ENCODE results near the gene FRS2. TPM values are rescaled to one million over a fixed set of nuclear protein-coding genes. Genes with fewer than 3 reads are reported as not detected.
A peak's percentile ranks its signal among the peaks of the same experiment; 100 is the strongest.

FRS2 gene
- total RNA-seq, 1 donor from 2014 or later = 17.4 TPM

DNA sequence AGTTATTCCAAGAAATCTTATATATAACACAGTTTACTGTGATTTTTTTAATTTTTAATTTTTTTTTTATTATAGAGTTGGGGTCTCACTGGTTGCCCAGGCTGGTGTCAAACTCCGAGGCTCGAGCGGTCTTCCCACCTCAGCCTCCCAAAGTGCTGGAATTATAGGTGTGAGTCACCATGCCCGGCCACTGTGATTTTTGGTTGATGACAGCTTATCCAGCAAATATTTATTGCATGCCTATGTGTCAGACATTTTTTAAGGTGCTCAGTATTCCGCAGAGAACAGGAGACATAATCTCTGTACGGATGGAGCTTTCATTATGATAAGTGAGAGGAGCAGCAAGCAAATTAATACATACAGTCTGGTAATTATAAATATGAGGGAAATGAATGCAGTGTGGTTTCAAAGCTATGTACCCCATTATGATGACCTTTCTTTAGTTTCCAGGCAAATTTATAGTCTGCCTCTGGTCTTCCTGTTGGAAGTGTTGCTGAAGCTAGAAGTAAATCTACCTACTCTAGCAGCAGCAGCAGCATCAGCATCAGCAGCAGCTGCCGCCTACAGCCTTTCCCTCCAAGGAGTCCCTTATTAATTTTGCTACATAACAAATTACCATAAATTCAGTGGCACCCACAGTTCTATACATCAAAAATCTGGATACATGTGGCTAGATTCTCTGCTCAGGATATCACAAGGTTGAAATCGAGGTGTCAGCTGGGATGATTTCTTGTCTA, 32.3 kb downstream of the FRS2 start:
- DNase-seq = no peak

DNA sequence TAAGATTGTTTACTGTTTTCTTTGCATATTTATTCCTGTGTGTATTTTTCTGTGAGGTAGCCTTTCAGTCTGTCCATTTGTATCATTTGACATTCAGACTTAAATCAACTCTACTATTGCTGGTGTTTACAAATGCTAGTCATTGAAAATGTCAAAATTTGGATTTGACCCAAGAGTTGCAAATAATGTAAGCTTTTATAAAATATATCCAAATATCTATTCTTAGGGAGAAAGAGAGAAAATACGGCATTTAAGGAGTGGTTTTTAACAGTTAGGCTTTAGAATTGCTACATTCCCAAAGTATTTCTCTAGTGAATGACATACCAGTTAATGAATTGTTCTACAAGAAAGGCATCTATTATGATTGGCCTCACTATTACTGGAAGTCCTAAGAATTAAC, 37.9 kb downstream of the FRS2 start:
- no peak for DNase-seq

DNA sequence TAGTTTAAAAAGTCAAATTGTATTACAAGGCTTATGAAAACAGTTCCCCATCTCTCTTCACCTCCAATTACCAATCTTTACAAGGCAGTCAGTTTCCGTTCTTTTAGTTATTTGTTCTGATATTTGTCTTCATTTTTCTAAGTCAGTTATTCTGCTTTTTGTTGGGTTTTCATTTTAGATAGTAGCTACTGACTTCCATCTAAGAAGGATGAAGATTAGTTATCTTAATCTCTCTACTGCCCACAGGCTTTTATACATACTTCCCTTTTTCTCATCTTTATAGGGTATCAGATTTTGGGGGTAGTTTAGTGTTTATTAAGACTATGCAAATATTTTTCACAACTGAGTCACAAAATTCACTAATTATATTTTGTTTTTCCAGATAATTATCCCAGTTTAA, 38.4 kb downstream of the FRS2 start:
- no peak for DNase-seq

DNA sequence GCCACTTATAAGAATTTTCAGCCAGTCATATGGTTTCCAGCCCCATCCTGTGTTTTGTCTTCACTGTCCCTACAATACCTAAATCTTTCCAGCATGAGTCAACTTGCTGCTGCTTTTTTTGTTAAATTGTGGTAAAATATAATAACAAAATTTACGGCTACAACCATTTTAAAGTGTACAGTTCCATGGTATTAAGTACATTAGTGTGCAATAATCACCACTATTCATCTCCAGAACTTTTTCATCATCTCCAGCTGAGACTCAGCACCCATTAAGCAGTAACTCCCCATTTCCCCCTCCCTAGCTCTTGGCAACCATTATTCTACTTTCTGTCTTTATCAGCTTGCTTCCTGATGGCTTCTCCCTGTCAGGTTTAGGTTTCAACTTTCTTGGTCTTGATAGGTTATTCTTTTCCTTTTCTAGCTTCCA, 39.1 kb downstream of the FRS2 start:
- DNase-seq = peak; percentile 17

DNA sequence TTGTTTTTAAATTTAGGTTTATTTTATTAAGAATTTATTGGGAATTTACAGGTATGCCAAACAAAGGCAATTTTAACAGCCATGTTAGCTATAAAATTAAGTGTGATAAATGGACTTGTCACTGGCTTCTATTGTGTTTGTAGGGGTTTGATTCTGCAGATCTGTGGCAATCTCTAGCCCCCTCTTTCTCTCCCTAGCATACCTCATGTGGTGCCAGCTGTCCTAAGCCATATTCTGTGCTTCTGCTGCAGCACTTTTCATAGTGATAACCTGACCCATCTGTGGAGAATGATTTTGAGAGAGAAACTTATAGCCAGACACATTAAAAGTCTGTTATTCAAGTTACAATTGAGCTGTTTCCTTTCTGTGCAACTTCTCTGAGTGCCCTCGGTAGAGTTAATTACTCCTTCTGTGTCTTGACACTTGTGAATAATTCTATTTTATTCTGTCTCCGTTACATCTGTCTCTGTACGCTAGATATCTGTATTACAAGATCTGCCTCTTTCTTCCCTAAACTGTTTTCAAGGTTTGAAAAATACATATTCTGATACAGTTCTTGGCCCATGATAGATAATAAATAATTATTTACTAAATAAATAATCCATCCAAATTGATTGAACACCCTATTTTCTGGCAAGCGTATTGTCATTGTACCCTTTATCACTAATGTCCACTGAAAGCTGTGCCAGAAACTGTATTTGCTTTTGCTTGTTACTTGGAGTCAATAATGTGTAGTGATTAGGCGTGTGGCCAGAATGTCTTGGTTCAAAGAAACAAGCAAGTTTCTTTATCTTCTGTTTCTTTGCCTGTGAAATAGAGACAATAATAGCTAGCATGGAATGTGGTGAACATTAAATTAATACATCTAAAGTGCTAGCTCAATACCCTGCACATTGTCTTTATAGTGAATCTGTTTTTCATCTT, 40.0 kb downstream of the FRS2 start:
- DNase-seq = no peak

DNA sequence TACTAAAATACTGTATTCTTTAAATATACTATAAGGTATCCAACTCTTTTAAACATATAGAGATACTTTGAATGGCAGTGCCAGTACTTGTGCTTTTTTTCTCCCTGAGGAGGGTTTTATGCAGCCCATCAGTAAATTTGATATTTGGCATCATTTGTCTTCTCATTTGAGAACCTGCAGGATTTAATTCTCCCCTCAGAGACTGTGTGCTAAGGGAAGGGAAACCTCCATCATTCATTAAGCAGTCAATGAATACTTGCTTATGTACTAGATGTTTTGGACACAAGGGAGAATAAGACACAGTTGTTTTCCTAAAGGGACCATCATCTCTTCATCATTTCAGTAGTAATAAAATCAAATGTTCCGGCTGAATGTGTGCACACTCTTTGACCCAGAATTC, 40.8 kb downstream of the FRS2 start:
- no peak for DNase-seq

DNA sequence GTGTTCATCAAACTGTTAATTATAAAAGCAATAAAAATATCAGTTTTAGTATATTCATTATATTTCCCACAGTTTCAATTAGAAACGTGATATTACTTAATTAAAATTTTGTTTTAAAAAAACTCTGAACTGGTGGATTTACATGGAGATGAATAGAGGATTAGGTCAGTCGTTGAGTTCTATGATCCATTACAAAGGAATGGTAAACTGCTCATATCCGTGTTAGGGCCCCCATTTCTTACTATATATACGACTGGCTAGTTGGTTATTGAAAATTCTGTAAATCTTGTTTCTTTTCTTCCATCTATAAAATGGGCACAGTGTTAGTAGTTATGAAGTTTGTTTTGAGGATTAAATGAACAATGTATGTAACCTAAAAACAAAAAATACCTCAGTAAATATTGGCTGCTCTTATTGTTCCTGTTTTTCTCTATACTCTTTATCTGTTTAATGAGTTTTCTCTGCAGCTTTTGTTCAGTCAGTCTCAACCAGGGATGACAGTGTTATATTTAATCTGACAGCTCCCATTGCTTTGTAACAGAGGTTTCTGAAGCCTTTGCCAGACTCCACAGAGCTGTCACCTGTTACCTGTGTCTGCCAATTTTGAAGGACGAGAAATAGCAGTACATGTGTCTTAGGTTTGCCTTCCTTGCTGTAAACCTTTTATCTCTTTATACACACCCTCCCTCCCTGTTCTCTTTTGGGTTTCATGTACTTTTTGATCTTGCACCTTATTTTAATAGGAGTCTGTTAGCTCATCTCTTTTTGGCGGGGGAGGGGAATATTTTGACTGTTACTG, 41.5 kb downstream of the FRS2 start:
- DNase-seq = no peak

DNA sequence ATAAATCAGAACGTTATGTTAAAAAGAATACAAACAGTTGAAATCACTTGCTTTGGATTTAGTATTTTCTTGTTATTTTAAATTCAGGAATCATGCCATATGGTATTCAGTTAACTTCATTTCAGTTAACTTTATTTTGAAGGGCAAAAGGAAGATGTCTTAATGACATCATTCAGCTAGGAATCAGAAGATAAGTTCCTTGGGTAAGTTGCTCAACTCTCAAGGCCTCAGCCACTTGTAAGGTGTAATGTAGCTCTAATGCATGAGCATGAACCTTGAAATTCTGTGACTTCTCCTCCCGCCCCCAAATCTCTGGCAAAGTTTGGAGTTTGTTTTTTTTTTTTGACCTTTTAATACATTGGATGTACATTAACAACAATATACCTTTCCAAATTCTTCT, 42.6 kb downstream of the FRS2 start:
- DNase-seq = no peak

DNA sequence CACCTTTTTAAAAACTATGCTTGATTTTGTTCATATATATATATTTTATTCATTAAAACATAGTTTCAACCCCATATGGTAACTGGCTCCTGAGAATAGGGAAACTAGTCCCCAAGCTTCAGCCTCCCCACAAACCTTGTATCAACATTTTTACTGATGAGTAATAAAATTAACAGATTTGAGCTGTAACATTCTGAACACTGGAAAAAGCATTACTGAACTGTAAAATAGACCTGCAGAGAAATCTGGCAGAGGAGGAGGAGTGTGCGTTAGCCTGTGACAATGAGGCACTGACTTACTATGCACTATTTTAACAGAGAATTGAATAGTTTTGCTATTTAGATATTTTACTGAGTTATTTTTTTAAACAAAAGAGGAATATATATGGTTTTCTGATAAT, 43.1 kb downstream of the FRS2 start:
- DNase-seq = no peak

DNA sequence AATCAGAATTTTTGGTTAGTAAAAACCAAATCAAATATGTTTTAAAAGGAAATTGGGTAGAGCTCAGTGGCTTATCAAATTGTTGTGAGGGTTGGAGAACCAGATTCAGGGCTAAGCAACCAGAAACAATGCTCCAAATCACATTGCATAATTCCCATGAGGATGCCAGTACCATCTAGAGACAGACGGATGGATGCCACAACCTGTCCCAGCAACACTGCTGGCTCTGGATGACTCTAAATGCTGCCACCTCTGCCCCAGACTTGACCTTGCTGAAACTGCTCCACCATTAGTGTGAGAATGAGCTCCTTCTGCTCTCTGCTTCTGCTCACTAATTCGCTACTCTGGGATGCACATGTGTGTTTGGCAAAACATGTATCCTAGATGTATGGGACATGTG, 43.9 kb downstream of the FRS2 start:
- no peak for DNase-seq

DNA sequence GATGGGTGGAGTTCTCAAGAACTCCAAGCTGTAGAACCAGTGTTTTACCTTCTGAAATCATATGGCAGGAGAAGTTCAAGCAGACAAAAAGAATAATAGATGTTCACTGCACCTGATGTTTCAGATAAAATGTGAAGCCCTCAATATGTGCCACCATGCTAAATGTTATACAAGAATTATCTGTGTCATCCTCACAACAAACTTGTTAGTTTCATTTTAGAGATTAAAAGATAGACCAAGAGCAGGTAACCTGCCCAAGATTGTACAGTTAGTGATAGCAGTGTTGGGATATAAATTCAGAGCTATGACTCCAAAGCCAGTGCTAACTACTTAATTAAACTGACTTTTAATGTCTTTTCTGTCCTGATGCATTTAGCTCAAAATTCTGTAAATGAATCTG, 44.7 kb downstream of the FRS2 start:
- DNase-seq = no peak

DNA sequence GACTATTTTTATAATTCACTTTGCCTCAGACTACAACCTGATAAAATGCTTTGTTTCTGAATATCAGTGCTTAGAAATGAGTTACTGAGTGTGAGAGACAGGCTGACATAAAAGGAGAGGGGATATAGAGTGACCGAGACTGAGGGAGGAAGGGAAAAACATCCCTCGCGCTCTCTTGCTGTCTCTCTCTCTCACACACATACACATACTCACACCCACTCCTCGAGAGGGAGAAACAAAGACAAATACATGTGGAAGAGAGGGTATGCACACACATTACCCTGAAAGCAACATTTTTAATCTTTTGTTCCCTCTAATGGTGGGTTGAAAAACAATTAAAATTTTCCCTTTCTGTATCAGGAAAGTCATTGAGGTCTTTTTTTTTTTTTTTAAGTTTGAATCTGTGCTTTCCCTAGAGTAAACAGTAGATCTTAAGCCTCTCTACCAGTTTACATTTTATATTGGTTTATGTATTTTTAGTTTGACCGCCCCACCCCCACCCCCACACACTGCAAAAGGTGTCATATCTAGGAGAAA, 45.3 kb downstream of the FRS2 start:
- no peak for DNase-seq

DNA sequence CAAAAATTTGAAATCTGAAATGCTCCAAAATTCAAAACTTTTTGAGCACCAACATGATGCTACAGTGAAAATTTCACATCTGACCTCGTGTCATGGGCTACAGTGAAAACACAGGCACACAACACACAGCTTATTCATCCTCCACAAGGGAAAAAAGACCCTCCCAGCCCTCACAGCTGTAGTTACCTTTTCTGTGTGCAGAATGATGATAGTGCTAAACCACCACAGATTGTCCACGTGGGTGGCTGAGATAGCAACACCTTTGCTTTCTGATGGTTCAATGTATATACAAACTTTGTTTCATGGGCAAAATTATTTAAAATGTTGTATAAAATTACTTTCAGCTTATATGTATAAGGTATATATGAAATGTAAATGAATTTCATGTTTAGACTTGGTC, 46.8 kb downstream of the FRS2 start:
- no peak for DNase-seq

DNA sequence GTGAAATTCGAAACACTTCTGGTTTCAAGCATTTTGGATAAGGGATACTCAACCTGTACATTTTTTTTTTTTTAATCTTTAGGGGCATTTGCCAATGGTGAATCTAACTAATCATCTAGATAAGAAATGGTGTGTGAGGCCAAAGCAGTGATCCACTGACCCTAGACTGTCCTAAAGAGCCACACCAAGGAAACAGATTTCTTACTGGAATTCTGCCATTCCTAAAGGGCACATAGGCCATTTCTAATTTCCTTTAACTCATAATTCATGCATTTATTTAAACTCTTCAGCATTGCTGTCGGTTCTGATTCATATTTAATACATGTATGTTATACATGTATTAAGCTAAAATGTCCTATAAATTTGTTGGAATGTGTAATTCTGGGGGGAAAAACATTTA, 47.2 kb downstream of the FRS2 start:
- no peak for DNase-seq

DNA sequence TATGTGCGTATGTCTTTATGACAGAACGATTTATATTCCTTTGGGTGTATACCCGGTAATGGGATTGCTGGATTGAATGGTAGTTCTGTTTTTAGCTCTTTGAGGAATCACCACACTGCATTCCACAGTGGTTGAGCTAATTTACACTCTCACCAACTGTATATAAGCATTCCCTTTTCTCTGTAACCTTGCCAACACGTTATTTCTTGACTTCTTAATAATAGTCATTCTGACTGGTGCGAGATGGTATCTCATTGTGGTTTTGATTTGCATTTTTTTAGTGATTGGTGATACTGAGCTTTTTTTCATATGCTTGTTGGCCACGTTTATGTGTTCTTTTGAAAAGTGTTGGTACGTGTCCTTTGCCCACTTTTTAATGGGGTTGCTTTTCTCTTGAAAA, 49.7 kb downstream of the FRS2 start:
- no peak for DNase-seq

DNA sequence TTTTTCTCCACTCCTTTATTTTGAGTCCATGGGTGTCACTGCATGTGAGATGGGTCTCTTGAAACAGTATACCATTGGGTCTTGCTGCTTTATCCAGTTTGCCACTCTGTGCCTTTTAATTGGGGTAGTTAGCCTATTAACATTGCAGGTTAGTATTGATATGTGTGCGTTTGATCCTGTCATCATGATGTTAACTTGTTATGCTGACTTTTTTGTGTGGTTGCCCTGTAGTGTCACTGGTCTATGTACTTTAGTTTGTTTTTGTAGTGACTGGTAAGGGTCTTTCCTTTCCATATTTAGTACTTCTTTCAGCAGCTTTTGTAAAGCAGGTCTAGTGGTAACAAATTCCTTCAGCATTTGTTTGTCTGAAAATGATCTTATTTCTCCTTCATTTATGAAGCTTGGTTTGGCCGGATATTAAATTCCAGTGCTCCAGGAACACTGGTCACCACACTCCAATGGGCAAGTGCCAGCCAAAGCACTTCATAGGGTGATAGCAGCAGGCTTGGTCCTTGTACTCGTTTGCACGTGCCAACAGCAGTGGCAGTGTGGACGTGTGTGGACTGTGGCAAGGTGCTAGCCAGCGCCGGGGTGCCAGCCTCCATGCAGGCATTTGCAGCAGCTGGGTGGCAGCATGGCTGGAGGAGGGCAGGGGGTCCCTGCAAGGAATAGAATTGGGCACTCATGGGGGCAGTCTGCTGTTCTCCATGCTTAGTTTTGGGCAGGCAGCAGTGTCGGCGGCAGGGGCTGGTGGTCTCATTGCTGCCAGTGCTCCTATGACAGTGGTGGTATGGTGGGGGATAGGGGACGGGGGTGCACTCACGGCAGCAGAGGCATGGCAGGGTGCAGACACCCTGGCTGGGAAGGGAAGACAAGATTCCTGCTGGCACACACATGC, 53.5 kb downstream of the FRS2 start:
- DNase-seq = no peak

DNA sequence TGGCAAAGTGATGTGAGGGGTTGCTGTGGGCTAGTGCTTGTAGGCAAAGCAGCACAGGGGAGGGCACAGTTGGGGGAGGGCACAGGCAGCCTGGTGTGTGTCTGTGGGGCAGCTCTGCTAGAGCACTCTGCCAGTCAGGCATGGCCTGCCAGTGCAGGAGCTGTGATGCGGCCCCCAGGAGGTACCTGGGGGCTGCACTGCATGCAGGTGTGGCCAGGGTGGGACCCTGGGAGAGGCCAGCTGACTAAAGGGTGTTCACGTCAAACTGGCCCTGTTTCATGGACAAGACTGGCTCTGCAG, 54.1 kb downstream of the FRS2 start:
- no peak for DNase-seq

DNA sequence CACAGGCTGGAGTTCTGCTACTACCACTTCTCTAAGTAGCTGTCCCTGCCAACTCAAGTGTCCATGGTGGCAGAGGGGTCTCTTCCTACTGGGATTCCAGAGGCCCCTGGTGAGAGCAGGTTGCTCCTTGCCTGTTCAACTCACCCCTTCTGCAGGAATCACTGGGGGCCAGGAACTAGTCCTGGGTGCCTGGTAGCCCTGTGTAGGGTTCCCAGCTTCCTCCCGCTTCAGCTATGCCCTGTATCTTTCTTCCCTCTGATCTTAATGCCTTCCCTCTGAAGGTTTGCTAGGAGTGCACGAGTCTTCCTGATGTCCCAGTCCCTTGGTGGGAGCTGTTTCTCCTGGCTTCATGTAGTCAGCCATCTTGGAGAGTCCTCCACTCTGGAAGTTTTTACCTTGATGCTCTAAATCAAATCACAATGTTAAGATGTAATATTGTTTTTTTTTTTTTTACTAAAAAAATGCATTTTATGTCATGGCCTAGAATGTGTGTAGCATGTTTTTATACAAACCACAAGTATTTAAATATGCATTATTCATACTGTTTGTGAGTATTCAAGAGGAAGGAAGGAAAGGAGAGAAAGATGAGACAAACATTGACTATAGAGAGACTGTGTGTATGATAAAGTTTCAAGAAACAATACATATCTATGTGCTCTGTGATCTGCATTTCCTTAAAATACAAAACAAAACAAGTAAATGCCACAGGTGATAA, 54.7 kb downstream of the FRS2 start:
- no peak for DNase-seq

DNA sequence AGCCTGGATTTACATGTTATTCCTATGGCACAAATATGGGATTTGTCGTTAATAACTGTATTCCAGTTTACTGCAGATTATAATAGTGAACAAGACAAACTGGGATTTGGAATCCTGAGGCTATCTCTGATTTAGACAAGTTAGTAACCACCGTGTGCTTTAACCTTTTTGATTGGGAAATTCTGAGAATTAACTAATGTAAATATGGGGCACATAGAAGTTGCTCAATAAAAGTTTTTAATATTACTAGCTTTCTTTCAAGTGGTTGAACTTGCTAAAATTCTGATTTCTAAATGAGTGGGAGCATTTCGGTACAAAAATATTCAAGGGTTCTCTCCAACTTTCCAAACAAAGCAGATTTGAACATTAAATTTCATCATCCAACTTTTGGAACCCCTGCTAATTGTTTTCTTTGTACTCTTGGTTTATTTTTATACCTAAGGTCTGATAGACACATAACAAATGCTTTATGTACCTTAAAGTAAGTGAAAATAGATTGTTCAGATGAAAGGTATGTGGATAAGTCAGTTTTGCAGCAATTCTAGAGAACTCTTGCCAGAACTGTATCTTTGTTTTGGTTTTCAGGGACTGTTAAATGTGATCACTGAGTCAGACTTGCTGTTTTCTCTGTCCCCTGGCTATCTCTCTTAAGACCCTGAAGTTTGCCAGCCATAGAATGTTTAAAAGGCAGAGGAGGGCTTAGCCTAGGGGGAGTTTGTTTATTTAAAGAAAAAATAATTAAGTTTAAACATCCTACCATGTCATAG, 57.5 kb downstream of the FRS2 start:
- DNase-seq = peak; percentile 31

DNA sequence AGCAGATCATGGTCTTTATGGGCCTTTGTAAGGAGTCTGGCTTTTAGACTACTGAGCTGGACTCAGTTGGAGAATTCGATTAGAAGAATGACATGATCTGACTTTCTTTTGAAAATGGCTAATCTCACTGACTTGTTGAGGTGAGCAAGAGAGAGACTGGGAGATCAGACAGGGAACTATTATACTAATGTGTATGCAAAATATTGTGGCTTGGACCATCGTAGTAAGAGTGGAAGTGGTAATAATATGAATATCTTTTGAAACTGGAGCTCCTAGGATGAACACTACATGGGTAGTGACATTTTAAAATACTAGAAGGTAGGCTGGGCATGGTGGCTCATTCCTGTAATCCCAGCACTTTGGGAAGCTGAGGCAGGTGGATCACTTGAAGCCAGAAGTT, 58.8 kb downstream of the FRS2 start:
- no peak for DNase-seq

DNA sequence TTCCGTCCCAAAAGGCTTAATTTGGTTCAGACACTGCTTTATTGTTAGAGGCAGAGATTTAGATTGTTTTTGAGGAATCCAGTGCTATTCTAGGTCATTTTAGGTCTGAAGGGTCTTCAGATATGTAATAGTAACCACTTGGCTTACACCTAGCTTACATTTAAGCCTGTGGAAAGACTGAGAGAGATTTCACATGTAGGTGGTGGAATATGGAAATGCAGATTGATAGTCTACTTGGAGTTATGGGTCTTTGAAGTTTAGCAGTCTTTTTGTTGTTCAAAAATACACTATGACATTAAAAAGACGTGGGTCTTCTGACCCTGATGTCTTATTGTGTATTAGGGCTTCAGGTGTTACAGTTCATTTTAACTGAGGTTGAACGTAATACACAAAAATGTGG, 63.7 kb downstream of the FRS2 start:
- DNase-seq = no peak

Measured in dermis blood vessel endothelial cell (primary cell).